CD14-positive monocyte (primary cell): ENCODE measurements around the gene ARHGAP10. TPM values are rescaled to one million over a fixed set of nuclear protein-coding genes. Genes with fewer than 3 reads are reported as not detected.

Source experiments
- DNase-seq, 3 donors: peaks; one replicate each; pipeline ENCODE4 v3.0.0-alpha.2; 2011 to 2022
- H2AFZ ChIP-seq: 2 replicates; pipeline ENCODE4 v1.6.0; 2012; ENCODE audit warnings: mild to moderate bottlenecking, low read depth, low read length, inconsistent platforms; ENCODE audit not compliant: insufficient read depth, poor library complexity, severe bottlenecking
- H3K27ac ChIP-seq, 2 donors: 1 replicate in 1 of 2; 2 replicates in 1 of 2; pipeline ENCODE4 v1.5.1; 2012 to 2013; ENCODE audit warnings: low read length in 2 of 2, control low read depth in 1 of 2, inconsistent platforms in 1 of 2, low read depth in 1 of 2, mild to moderate bottlenecking in 1 of 2
- H3K27me3 ChIP-seq, 2 donors: one replicate each; pipeline versions ENCODE4 v1.6.0 to v1.6.1; 2011 to 2013; ENCODE audit warnings: low read length in 2 of 2; ENCODE audit not compliant: control insufficient read depth in 2 of 2, insufficient read depth in 2 of 2
- H3K36me3 ChIP-seq, 2 donors: replicated peaks in 1 of 2; 1 replicate in 1 of 2; 2 replicates in 1 of 2; pipeline versions ENCODE4 v1.5.1 to v1.6.1; 2012 to 2013; ENCODE audit warnings: low read length in 2 of 2, control low read depth in 1 of 2, inconsistent platforms in 1 of 2, mild to moderate bottlenecking in 1 of 2; ENCODE audit not compliant: insufficient read depth in 2 of 2, control insufficient read depth in 1 of 2
- H3K4me1 ChIP-seq, 2 donors: 1 replicate in 1 of 2; 2 replicates in 1 of 2; pipeline versions ENCODE4 v1.5.1 to v1.6.1; 2012 to 2013; ENCODE audit warnings: low read length in 2 of 2, control low read depth in 1 of 2, inconsistent platforms in 1 of 2, mild to moderate bottlenecking in 1 of 2, moderate library complexity in 1 of 2; ENCODE audit not compliant: insufficient read depth in 2 of 2, control insufficient read depth in 1 of 2
- H3K4me2 ChIP-seq: replicated peaks from 2 replicates; pipeline ENCODE3; 2012; ENCODE audit warnings: low read length, moderate library complexity, mild to moderate bottlenecking; ENCODE audit not compliant: poor library complexity, severe bottlenecking; ENCODE audit errors: extremely low read depth
- H3K4me3 ChIP-seq, 3 experiments: fragments of 200-600 bp in 1 of 3; sonication (generic) in 1 of 3; replicated peaks in 1 of 3; 1 replicate in 2 of 3; 2 replicates in 1 of 3; pipeline ENCODE4 v1.5.1; 2011 to 2013; ENCODE audit warnings: low read length in 3 of 3, mild to moderate bottlenecking in 3 of 3, control low read depth in 2 of 3, low read depth in 2 of 3, inconsistent platforms in 1 of 3, moderate library complexity in 1 of 3
- H3K79me2 ChIP-seq: 2 replicates; pipeline ENCODE4 v1.6.0; 2012; ENCODE audit warnings: mild to moderate bottlenecking, control low read depth, inconsistent platforms, low read length, moderate library complexity; ENCODE audit not compliant: insufficient read depth
- H3K9ac ChIP-seq: 2 replicates; pipeline ENCODE4 v1.6.0; 2017; ENCODE audit warnings: low read length, mild to moderate bottlenecking; ENCODE audit not compliant: insufficient read depth, poor library complexity, severe bottlenecking
- H3K9me3 ChIP-seq, 2 donors: replicated peaks in 1 of 2; 1 replicate in 1 of 2; 2 replicates in 1 of 2; pipeline versions ENCODE4 v1.5.1 to v1.6.1; 2012 to 2013; ENCODE audit warnings: low read length in 2 of 2, control low read depth in 1 of 2; ENCODE audit not compliant: control insufficient read depth in 1 of 2, insufficient read depth in 1 of 2
- H4K20me1 ChIP-seq: 2 replicates; pipeline ENCODE4 v1.6.0; 2012; ENCODE audit warnings: mild to moderate bottlenecking, low read length, control low read depth, moderate library complexity; ENCODE audit not compliant: insufficient read depth
- H3K27ac Mint-ChIP-seq, 7 donors: one replicate each; pipeline ENCODE4 v1.8.0; 2020; ENCODE audit warnings: mild to moderate bottlenecking in 7 of 7, mixed read lengths in 7 of 7, moderate library complexity in 6 of 7, inconsistent platforms in 2 of 7
- H3K27me3 Mint-ChIP-seq, 3 donors: one replicate each; pipeline ENCODE4 v1.8.0; 2021 to 2022; ENCODE audit warnings: low read depth in 3 of 3, mild to moderate bottlenecking in 3 of 3, mixed read lengths in 3 of 3, moderate library complexity in 3 of 3, inconsistent platforms in 1 of 3
- H3K36me3 Mint-ChIP-seq, 2 donors: one replicate each; pipeline ENCODE4 v1.8.0; 2020; ENCODE audit warnings: mixed read lengths in 2 of 2, inconsistent platforms in 1 of 2, mild to moderate bottlenecking in 1 of 2
- H3K4me1 Mint-ChIP-seq: one replicate; pipeline ENCODE4 v1.8.0; 2020; ENCODE audit warnings: mild to moderate bottlenecking, mixed read lengths
- H3K4me3 Mint-ChIP-seq, 2 donors: one replicate each; pipeline ENCODE4 v1.8.0; 2020; ENCODE audit warnings: mild to moderate bottlenecking in 2 of 2, mixed read lengths in 2 of 2, moderate library complexity in 1 of 2
- H3K9me3 Mint-ChIP-seq, 7 donors: one replicate each; pipeline ENCODE4 v1.8.0; 2020 to 2022; ENCODE audit warnings: mixed read lengths in 7 of 7, mild to moderate bottlenecking in 6 of 7, moderate library complexity in 6 of 7, inconsistent platforms in 2 of 7
- WGBS: methylation state at CpG from one replicate; pipeline ENCODE4 v1.1.5; 2013; ENCODE audit warnings: missing lambda C conversion rate; ENCODE audit not compliant: insufficient coverage; 5-methylcytosine and 5-hydroxymethylcytosine counted together
- intact Hi-C, 2 donors: fragments of 100-400 bp; cut with micrococcal nuclease; formaldehyde crosslinking; loops; one replicate each; pipeline versions ENCODE4 v1.15.0 to v1.15.1; 2023
- polyA plus RNA-seq, 3 donors: library from polyadenylated mRNA; depleted of rRNA in 1 of 3; unstranded in 2 of 3; stranded (reverse) in 1 of 3; fragments of 300-500 nt in 2 of 3; fragments of >200 nt in 1 of 3; fragmentation: Illumina TruSeq in 2 of 3; gene quantifications; 1 replicate in 2 of 3; 2 replicates in 1 of 3; pipeline ENCODE4 v1.2.3, GENCODE V29; 2012 to 2021
- TF ChIP-seq, protein P1 (sequence below): fragments of 200-600 bp; IDR thresholded peaks from one replicate; pipeline ENCODE4 v1.8.0; 2022; ENCODE audit warnings: antibody characterized with exemption, mild to moderate bottlenecking

Gene ARHGAP10
- polyA plus RNA-seq, 3 donors, result 1.7 to 4.3 (median 3.0) TPM

DNA sequence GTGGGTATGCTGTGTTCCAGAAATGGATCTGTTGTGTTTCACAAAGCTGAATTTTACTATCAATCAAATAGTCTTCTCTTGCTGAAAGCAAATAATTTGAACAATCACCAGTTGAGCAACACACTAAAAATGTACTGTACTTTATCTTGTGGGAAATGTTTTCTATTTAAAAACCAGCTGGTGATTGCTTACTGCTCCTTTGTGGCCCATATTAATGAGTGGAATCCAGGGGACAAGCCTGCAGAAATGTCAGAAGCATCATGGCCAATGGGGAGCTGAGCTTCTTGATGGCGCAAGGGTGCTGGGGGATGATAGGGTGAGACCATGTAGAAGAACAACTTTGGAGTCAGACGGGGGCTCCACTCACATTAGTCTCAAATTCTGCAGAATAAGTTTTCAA lies 346.2 kb downstream of the ARHGAP10 start:
- H3K27me3 Mint-ChIP-seq, result no peaks in the 10 kb centered on the region
- H3K36me3 ChIP-seq, result peaks cover 0 to 6% of the 10 kb centered on the region in 2 donors
- intact Hi-C loops, result no loop called here
- H3K9me3 Mint-ChIP-seq, result peaks cover 11 to 35% (median 22%) of the 10 kb centered on the region in 7 donors
- H3K27ac ChIP-seq, result no peak overlapping the region
- H3K27me3 ChIP-seq, result no peaks in the 10 kb centered on the region
- H3K4me3 Mint-ChIP-seq, result no peak overlapping the region
- no peaks in the 10 kb centered on the region for H3K4me1 Mint-ChIP-seq
- DNase-seq, result no peak
- H3K27ac Mint-ChIP-seq, result no peak overlapping the region
- H3K4me1 ChIP-seq, result no peaks in the 10 kb centered on the region
- no peaks in the 10 kb centered on the region for H4K20me1 ChIP-seq
- H3K4me3 ChIP-seq, result no peak overlapping the region
- no CpG with 5 or more reads among the region's 2 CpGs for WGBS
- H3K9me3 ChIP-seq, result peaks cover 18 to 44% of the 10 kb centered on the region in 2 donors
- TF ChIP-seq, protein P1, sequence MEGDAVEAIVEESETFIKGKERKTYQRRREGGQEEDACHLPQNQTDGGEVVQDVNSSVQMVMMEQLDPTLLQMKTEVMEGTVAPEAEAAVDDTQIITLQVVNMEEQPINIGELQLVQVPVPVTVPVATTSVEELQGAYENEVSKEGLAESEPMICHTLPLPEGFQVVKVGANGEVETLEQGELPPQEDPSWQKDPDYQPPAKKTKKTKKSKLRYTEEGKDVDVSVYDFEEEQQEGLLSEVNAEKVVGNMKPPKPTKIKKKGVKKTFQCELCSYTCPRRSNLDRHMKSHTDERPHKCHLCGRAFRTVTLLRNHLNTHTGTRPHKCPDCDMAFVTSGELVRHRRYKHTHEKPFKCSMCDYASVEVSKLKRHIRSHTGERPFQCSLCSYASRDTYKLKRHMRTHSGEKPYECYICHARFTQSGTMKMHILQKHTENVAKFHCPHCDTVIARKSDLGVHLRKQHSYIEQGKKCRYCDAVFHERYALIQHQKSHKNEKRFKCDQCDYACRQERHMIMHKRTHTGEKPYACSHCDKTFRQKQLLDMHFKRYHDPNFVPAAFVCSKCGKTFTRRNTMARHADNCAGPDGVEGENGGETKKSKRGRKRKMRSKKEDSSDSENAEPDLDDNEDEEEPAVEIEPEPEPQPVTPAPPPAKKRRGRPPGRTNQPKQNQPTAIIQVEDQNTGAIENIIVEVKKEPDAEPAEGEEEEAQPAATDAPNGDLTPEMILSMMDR, result no peak
- no peaks in the 10 kb centered on the region for H3K79me2 ChIP-seq
- no peak overlapping the region for H3K4me2 ChIP-seq
- no peak overlapping the region for H3K9ac ChIP-seq
- H2AFZ ChIP-seq, result no peak overlapping the region
- peaks cover 15 to 41% of the 10 kb centered on the region in 2 donors for H3K36me3 Mint-ChIP-seq

DNA sequence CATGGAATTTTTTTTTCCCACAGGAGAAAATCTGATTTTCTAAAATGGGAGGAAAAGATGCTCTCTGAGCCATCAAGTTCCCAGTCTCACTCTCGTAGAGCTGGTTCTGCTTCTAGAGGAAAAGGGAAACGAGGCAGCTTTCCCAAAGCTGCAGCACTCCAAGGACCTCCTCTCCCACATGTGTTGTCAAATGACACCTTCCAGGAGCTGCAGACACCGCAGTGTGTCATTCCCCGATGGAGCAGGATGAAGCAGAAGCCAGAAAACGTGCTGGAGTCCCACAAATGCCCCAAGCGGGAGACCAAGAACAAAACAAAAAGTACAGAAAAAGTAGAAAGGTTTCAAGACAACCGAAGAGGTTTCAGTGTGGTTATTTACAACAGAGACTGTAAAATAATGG lies 348.1 kb downstream of the ARHGAP10 start:
- Mint-ChIP-seq H3K9me3 (peaks cover 9 to 29% (median 22%) of the 10 kb centered on the region in 7 donors), H3K27me3 (no peaks in the 10 kb centered on the region), H3K27ac (no peak overlapping the region), H3K36me3 (peaks cover 4 to 24% of the 10 kb centered on the region in 2 donors), H3K4me3 (no peak overlapping the region), H3K4me1 (no peaks in the 10 kb centered on the region)
- WGBS, result 100% methylated on average over 3 of the region's 7 CpGs
- no peaks in the 10 kb centered on the region for H3K79me2 ChIP-seq
- no peak overlapping the region for H3K4me3 ChIP-seq
- H3K36me3 ChIP-seq, result no peaks in the 10 kb centered on the region
- H2AFZ ChIP-seq, result no peak overlapping the region
- no peak overlapping the region for H3K4me2 ChIP-seq
- no peak overlapping the region for H3K9ac ChIP-seq
- H3K9me3 ChIP-seq, result peaks cover 9 to 27% of the 10 kb centered on the region in 2 donors
- intact Hi-C loops, result no loop called here
- H3K27ac ChIP-seq, result no peak overlapping the region
- H3K4me1 ChIP-seq, result no peaks in the 10 kb centered on the region
- H3K27me3 ChIP-seq, result no peaks in the 10 kb centered on the region
- H4K20me1 ChIP-seq, result no peaks in the 10 kb centered on the region
- TF ChIP-seq, protein P1, result no peak
- no peak for DNase-seq
